GM06990 (cell line): Measurements from ENCODE around the gene PEX14.

Experiments used
- DNase-seq: peaks from one replicate; pipeline ENCODE4 v3.0.0-alpha.2; 2011; ENCODE audit not compliant: insufficient read length; ENCODE audit errors: extremely low read depth
- H3K27me3 ChIP-seq: replicated peaks from 2 replicates; pipeline ENCODE4 v1.6.0; 2011; ENCODE audit warnings: low read length; ENCODE audit not compliant: control insufficient read depth, insufficient read depth
- H3K36me3 ChIP-seq: 2 replicates; pipeline ENCODE4 v1.5.1; 2011; ENCODE audit warnings: low read length; ENCODE audit not compliant: control insufficient read depth, insufficient read depth
- H3K4me3 ChIP-seq: replicated peaks from 2 replicates; pipeline ENCODE4 v1.5.1; 2011; ENCODE audit warnings: low read depth, mild to moderate bottlenecking, control low read depth, low read length
- CTCF ChIP-seq: IDR thresholded peaks from 2 replicates; pipeline ENCODE4 v1.5.1; 2011; ENCODE audit warnings: low read length, control low read depth, mild to moderate bottlenecking, inconsistent platforms; ENCODE audit not compliant: insufficient read depth, poor library complexity, severe bottlenecking

Gene PEX14

GRCh38 chr1:10663678-10664035 lies 188.9 kb downstream of the PEX14 start:
- no peak for TF ChIP-seq CTCF
- H3K4me3 ChIP-seq: no peak overlapping the region
- DNase-seq: no peak
- H3K36me3 ChIP-seq: peaks cover 1% of the 10 kb centered on the region
- no peaks in the 10 kb centered on the region for H3K27me3 ChIP-seq

- Histone ChIP-seq H3K4me3 (no peak overlapping the region), H3K36me3 (no peaks in the 10 kb centered on the region; the same call in 1 of the 2 replicates), H3K27me3 (no peaks in the 10 kb centered on the region)
- no peak for TF ChIP-seq CTCF
- DNase-seq: no peak
These were observed 189.5 kb downstream of the PEX14 start for GRCh38 chr1:10664251-10664650.

- H3K27me3 ChIP-seq: no peaks in the 10 kb centered on the region
These were observed 190.5 kb downstream of the PEX14 start for GRCh38 chr1:10665226-10665625.

GRCh38 chr1:10665930-10666850 lies 191.4 kb downstream of the PEX14 start:
- H3K36me3 ChIP-seq: no peaks in the 10 kb centered on the region; the same call in 1 of the 2 replicates
- TF ChIP-seq CTCF: no peak
- H3K4me3 ChIP-seq: no peak overlapping the region
- no peaks in the 10 kb centered on the region for H3K27me3 ChIP-seq
- DNase-seq: no peak

More at GRCh38 chr1:10665226-10665625, 190.5 kb downstream of the PEX14 start:
- no peak for TF ChIP-seq CTCF
- Histone ChIP-seq H3K4me3 (no peak overlapping the region), H3K36me3 (no peaks in the 10 kb centered on the region; the same call in 1 of the 2 replicates)
- DNase-seq: no peak

DNA sequence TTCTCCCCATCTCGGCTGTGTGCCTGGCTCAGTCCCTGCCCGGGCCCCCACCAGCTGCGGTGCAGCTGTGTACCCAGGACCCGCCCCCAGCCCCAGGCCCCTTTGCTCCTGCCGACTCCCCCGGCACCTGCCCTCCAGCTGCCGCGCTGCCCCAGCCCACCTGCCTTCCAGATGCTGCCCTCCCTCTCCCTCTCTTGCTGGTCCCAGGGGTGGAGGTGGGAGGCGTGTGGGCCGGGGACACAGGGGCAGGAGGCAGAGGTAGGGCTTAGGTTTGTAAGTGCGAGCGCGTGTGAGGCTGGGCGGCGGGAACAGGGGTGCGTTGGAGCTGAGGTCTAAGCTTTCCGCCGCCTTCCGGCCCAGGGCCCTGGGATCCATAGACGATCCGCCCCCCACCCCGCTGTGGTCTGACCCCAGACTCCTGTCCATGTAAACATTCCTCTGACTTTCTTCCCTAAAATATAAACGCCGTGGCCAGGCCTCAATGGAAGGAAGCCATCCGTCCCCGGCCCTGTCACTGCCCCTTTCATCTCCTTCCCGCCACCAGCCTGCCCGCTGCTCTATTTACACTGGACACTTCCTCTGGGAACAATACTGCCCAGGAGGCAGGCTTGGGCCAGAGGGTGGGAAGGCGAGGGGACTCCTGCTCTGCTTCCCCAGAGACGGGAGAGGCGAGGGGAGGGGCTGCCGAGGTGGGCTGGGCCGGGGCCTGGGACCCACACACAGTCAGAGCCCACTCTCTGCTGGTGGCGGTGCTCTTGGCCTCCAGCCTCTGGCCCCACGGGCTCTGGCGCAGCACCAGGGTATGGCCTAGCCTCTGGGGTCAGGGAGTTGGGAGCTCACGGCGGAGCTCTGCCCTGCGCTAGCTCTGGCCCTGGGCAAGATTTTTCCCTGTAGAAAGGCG lies 193.4 kb downstream of the PEX14 start:
- H3K36me3 ChIP-seq: no peaks in the 10 kb centered on the region; the same call in 1 of the 2 replicates
- TF ChIP-seq CTCF: no peak
- no peak for DNase-seq
- no peaks in the 10 kb centered on the region for H3K27me3 ChIP-seq
- no peak overlapping the region for H3K4me3 ChIP-seq
